Breast epithelium (tissue), 3 donors: Measurements from ENCODE around the gene REV3L.

ENCODE experiments used
- CTCF ChIP-seq, 3 donors: fragments of 450-650 bp; IDR thresholded peaks; one replicate each; pipeline ENCODE4 v1.5.1; 2016 to 2017; ENCODE audit warnings: antibody characterized with exemption in 3 of 3, mild to moderate bottlenecking in 3 of 3, moderate library complexity in 3 of 3
- POLR2A ChIP-seq: fragments of 450-650 bp; IDR thresholded peaks from one replicate; pipeline ENCODE4 v1.6.1; 2016; ENCODE audit warnings: antibody characterized with exemption, mild to moderate bottlenecking, moderate library complexity
- POLR2AphosphoS5 ChIP-seq, 3 donors: sonication (generic); formaldehyde crosslinking; IDR thresholded peaks; one replicate each; pipeline ENCODE4 v1.6.1; 2017; ENCODE audit warnings: antibody characterized with exemption in 3 of 3

GRCh38 chr6:111417946-111418345 is 65.1 kb downstream of the REV3L start:
- TF ChIP-seq POLR2A (no peak), CTCF (IDR thresholded peaks at IDR 0.05) (no peak), POLR2AphosphoS5 (IDR thresholded peaks at IDR 0.05) (no peak)
